NCI-H226 (cell line): ENCODE measurements around the gene ABCG4.
"Not testable (repeated sequence)": the region's sequence is repeated elsewhere in the genome, so short reads cannot be mapped to it uniquely, and the experiment has no call there.

Experiments used
- DNase-seq: peaks from one replicate; pipeline ENCODE4 v3.0.0-alpha.2; 2015

ABCG4 gene

GRCh38 chr11:119185981-119186634 is 37.3 kb downstream of the ABCG4 start:
- no peak for DNase-seq

- DNase-seq: peak; percentile 13
Observed at GRCh38 chr11:119187123-119187892, 38.5 kb downstream of the ABCG4 start.

- no peak for DNase-seq
Observed at GRCh38 chr11:119188067-119188466, 39.2 kb downstream of the ABCG4 start.

- no peak for DNase-seq
Observed at GRCh38 chr11:119188887-119189286, 40.0 kb downstream of the ABCG4 start.

- DNase-seq: no peak
Observed at GRCh38 chr11:119189393-119189792, 40.5 kb downstream of the ABCG4 start.

- no peak for DNase-seq
Observed at GRCh38 chr11:119190531-119190930, 41.7 kb downstream of the ABCG4 start.

- DNase-seq: not testable (repeated sequence)
Observed at GRCh38 chr11:119191265-119191664, 42.4 kb downstream of the ABCG4 start.

- no peak for DNase-seq
Observed at GRCh38 chr11:119192111-119192510, 43.3 kb downstream of the ABCG4 start.

GRCh38 chr11:119193001-119193400 is 44.1 kb downstream of the ABCG4 start:
- no peak for DNase-seq

GRCh38 chr11:119193626-119194025 is 44.8 kb downstream of the ABCG4 start:
- no peak for DNase-seq

- no peak for DNase-seq
Observed at GRCh38 chr11:119194811-119195440, 46.1 kb downstream of the ABCG4 start.

- peak; percentile 76 for DNase-seq
Observed at GRCh38 chr11:119195680-119196079, 46.8 kb downstream of the ABCG4 start.

GRCh38 chr11:119196833-119197483 is 48.1 kb downstream of the ABCG4 start:
- peak; percentile 70 for DNase-seq

GRCh38 chr11:119198925-119199324 is 50.1 kb downstream of the ABCG4 start:
- DNase-seq: no peak

GRCh38 chr11:119201236-119201635 is 52.4 kb downstream of the ABCG4 start:
- not testable (repeated sequence) for DNase-seq

- no peak for DNase-seq
Observed at GRCh38 chr11:119202554-119202953, 53.7 kb downstream of the ABCG4 start.

GRCh38 chr11:119204066-119204465 is 55.2 kb downstream of the ABCG4 start:
- DNase-seq: no peak

GRCh38 chr11:119205080-119205479 is 56.2 kb downstream of the ABCG4 start:
- no peak for DNase-seq

- DNase-seq: peak; percentile 74
Observed at GRCh38 chr11:119205574-119206510, 57.0 kb downstream of the ABCG4 start, which contains the start of gene CBL. TSS of gene CBL (plus strand) at chr11:119206339. CDS start at chr11:119206418, 79 bp downstream.

GRCh38 chr11:119206511-119207414 is 57.9 kb downstream of the ABCG4 start:
- DNase-seq: no peak

GRCh38 chr11:119207415-119207960 is 58.6 kb downstream of the ABCG4 start:
- no peak for DNase-seq
